H1 (cell line): ENCODE data around the gene TMEM255A.

Experiments
- BRCA1 ChIP-seq: IDR thresholded peaks from 2 replicates; pipeline ENCODE4 v1.6.1; 2012; ENCODE audit warnings: low read depth, low read length, improper control_type of control experiment
- CHD2 ChIP-seq: IDR thresholded peaks from 2 replicates; pipeline ENCODE4 v1.6.1; 2012; ENCODE audit warnings: low read length, improper control_type of control experiment
- CTBP2 ChIP-seq: IDR thresholded peaks from 2 replicates; pipeline ENCODE4 v1.7.0; 2011; ENCODE audit warnings: borderline replicate concordance, mild to moderate bottlenecking, moderate library complexity, mixed read lengths, low read length; ENCODE audit not compliant: insufficient read depth, insufficient read length
- CTCF ChIP-seq, 3 experiments: IDR thresholded peaks; 1 replicate in 2 of 3; 2 replicates in 1 of 3; pipeline versions ENCODE4 v1.5.1 to v1.6.1; 2011; ENCODE audit warnings: low read length in 3 of 3, mild to moderate bottlenecking in 3 of 3, inconsistent platforms in 2 of 3, low read depth in 1 of 3, moderate library complexity in 1 of 3; ENCODE audit not compliant: insufficient read depth in 1 of 3; ENCODE audit errors: control extremely low read depth in 1 of 3
- EP300 ChIP-seq, 2 experiments: IDR thresholded peaks; 1 replicate in 1 of 2; 2 replicates in 1 of 2; pipeline ENCODE4 v1.6.1; 2011 to 2012; ENCODE audit warnings: low read depth in 2 of 2, low read length in 2 of 2, mild to moderate bottlenecking in 2 of 2, borderline replicate concordance in 1 of 2, inconsistent platforms in 1 of 2, moderate library complexity in 1 of 2
- HDAC6 ChIP-seq: IDR thresholded peaks from one replicate; pipeline ENCODE4 v1.7.1; 2012; ENCODE audit warnings: low read depth, mild to moderate bottlenecking, inconsistent platforms, low read length, moderate library complexity
- JUND ChIP-seq: IDR thresholded peaks from 2 replicates; pipeline ENCODE4 v1.6.1; 2011; ENCODE audit warnings: mild to moderate bottlenecking, improper control_type of control experiment, low read length
- MAFK ChIP-seq: IDR thresholded peaks from 2 replicates; pipeline ENCODE4 v1.6.1; 2012; ENCODE audit warnings: low read depth, mild to moderate bottlenecking, improper control_type of control experiment, low read length
- MAX ChIP-seq: IDR thresholded peaks from 2 replicates; pipeline ENCODE4 v1.6.1; 2012; ENCODE audit warnings: inconsistent platforms
- POLR2A ChIP-seq, 2 experiments: IDR thresholded peaks; 1 replicate in 1 of 2; 2 replicates in 1 of 2; pipeline ENCODE4 v1.6.1; 2011; ENCODE audit warnings: low read depth in 2 of 2, low read length in 2 of 2, mild to moderate bottlenecking in 2 of 2; ENCODE audit errors: control extremely low read depth in 1 of 2
- POLR2AphosphoS5 ChIP-seq: IDR thresholded peaks from 2 replicates; pipeline ENCODE4 v1.6.1; 2011; ENCODE audit warnings: low read depth, low read length
- SIN3A ChIP-seq, 2 experiments: IDR thresholded peaks in 1 of 2; conservative IDR thresholded peaks in 1 of 2; 2 replicates each; pipeline ENCODE4 v1.6.1; 2011 to 2012; ENCODE audit warnings: low read length in 2 of 2, improper control_type of control experiment in 1 of 2, low read depth in 1 of 2, mild to moderate bottlenecking in 1 of 2
- SP1 ChIP-seq: IDR thresholded peaks from 2 replicates; pipeline ENCODE4 v1.6.1; 2011; ENCODE audit warnings: low read depth, low read length

GRCh38 chrX:120310861-120311726 lies at the start of gene TMEM255A:
- TF ChIP-seq JUND (no peak), CHD2 (no peak), BRCA1 (no peak), CTCF (IDR thresholded peaks at IDR 0.05; ENCODE audit: control extremely low read depth in 1 of 3, insufficient read depth in 1 of 3, low read depth in 1 of 3, low read length in 3 of 3) (no peak), POLR2A (IDR thresholded peaks at IDR 0.05; ENCODE audit: control extremely low read depth in 1 of 2, low read depth in 2 of 2, low read length in 2 of 2) (no peak), MAX (no peak), EP300 (IDR thresholded peaks at IDR 0.05; ENCODE audit: borderline replicate concordance in 1 of 2, low read depth in 2 of 2, low read length in 2 of 2) (no peak), MAFK (no peak), POLR2AphosphoS5 (no peak), SP1 (no peak), CTBP2 (no peak), HDAC6 (no peak), SIN3A (conservative IDR thresholded peaks at IDR 0.05 in 1 of 2, IDR thresholded peaks at IDR 0.05 in 1 of 2; ENCODE audit: low read depth in 1 of 2, low read length in 2 of 2) (no peak)
